GM19397 (cell line): ENCODE measurements around the gene FGGY.

Source experiments
- ATAC-seq: cut with Tn5 transposase; IDR thresholded peaks from one replicate; pipeline ENCODE4 v1.9.1; 2021; ENCODE audit warnings: mild to moderate bottlenecking, moderate library complexity; ENCODE audit not compliant: unreplicated experiment

The FGGY gene

GRCh38 chr1:59779949-59780348 lies 483.1 kb downstream of the FGGY start:
- no peak for ATAC-seq

DNA sequence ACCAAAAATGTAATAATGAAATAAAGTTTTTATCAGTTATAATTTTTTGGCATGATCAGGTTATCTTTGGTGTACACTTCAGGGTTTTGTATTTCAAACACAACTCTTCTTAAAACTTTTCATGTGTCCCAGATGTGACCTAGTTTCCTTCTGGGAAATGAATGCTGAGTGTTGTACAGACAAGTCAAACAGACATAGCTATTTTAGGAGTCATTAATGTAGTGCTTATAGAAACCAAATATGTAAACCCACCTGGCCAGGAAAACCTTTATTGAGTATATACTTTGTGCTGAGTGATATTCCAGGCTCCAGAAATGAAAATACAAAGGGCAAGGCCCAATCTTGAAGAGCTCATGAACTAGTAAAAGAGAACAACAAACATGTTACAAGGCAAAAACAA lies 491.9 kb downstream of the FGGY start:
- no peak for ATAC-seq

- ATAC-seq = no peak
Observed at GRCh38 chr1:59798600-59798999, 501.7 kb downstream of the FGGY start.

DNA sequence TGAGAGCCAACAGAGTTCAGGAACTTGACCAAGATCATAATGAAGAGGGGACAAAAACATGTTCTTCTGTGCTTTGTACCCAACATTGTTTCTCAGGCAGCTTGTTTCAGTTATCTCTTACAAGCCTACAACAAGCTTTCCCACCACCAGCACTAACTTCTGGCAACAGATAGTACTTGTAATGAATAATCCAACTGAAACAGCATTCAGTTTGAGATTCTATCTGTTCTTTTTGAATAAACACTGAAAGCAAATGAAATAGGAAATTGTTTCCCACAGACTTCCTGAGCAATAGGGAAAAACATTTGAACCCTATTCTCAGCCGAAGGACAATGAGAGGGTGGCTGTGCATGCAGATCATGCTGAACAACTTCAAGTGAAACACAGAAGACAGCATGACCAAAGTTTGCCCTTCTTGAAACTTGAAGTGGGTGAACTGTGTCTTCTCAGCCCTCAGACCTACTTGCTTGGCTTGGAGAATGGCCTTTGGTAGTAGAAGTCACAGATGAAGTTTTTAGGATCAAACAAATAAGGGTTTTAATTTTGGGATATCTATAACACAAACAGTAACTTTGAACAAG lies 506.7 kb downstream of the FGGY start:
- ATAC-seq = no peak

DNA sequence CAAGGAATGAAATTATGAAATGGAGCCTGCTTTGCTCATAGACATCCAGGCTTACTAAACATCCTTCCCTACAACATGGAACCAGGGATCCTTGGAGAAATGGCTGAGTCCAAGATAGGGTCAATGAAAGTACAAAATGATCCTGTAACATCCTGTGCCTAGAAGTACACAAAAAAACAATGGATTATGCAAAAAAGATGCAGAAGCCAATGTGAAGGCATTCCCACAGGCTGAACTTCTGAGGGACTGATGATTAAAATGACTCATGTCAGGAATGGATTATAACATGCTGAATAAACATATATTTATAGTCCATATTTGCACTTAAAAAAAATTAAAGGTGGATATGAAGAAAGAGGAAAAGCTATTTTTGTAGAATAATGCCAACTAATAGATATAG lies 507.4 kb downstream of the FGGY start:
- no peak for ATAC-seq

DNA sequence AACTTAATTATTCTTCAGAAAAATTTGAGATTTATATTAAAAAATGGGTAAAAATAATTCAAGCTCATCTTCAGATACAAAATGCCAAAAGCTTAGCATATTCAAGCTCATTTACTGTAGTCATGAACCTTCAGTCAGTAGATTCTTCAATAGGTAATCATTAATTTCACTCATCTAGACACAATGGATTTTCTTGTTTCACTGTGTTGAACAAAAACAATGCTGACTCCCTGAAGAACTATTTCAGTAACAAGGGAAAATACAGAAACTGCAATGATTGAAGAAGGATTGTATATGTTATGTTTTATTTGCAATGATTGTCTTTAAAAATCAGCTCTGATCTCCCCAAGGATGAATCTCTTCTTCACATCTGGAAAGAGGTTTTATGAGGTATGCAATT lies 508.7 kb downstream of the FGGY start:
- no peak for ATAC-seq
